Measurements from ENCODE around the gene SRR. TPM values are rescaled to one million over a fixed set of nuclear protein-coding genes. Genes with fewer than 3 reads are reported as not detected.

Gene SRR
- total RNA-seq, 4 donors from 2014 or later: 5.6 to 29.2 (median 13.4) TPM

DNA sequence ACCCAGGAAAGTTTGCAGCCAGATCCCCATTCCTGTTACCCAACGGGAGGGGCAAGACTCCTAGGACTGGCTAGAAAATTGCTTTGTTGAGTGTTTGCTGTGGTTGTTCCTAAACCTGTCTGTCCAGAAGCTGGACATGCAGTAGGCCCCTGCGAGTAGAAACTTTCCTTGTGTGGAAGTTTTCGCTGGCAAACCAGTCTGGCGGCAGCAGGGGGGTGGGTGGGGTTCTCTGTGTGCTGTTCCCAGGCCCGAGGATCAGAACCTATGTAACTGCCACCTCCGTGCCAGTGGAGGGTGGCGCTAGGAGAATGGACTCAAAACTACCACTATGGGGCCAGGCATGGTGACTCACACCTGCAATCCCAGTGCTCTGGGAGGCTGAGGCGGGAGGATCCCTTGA lies 42.7 kb downstream of the SRR start:
- TF ChIP-seq, protein P1, sequence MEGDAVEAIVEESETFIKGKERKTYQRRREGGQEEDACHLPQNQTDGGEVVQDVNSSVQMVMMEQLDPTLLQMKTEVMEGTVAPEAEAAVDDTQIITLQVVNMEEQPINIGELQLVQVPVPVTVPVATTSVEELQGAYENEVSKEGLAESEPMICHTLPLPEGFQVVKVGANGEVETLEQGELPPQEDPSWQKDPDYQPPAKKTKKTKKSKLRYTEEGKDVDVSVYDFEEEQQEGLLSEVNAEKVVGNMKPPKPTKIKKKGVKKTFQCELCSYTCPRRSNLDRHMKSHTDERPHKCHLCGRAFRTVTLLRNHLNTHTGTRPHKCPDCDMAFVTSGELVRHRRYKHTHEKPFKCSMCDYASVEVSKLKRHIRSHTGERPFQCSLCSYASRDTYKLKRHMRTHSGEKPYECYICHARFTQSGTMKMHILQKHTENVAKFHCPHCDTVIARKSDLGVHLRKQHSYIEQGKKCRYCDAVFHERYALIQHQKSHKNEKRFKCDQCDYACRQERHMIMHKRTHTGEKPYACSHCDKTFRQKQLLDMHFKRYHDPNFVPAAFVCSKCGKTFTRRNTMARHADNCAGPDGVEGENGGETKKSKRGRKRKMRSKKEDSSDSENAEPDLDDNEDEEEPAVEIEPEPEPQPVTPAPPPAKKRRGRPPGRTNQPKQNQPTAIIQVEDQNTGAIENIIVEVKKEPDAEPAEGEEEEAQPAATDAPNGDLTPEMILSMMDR (IDR thresholded peaks at IDR 0.05): no peak
- Histone ChIP-seq H3K4me1 (no peaks in the 10 kb centered on the region), H3K36me3 (no peaks in the 10 kb centered on the region), H3K27me3 (no peaks in the 10 kb centered on the region), H3K4me3 (no peak overlapping the region), H3K27ac (no peak overlapping the region), H3K9me3 (no peaks in the 10 kb centered on the region)
- DNase-seq: no peak
- intact Hi-C loops (cut with DNase I; ENCODE audit: low total_unique reads): no loop called here

DNA sequence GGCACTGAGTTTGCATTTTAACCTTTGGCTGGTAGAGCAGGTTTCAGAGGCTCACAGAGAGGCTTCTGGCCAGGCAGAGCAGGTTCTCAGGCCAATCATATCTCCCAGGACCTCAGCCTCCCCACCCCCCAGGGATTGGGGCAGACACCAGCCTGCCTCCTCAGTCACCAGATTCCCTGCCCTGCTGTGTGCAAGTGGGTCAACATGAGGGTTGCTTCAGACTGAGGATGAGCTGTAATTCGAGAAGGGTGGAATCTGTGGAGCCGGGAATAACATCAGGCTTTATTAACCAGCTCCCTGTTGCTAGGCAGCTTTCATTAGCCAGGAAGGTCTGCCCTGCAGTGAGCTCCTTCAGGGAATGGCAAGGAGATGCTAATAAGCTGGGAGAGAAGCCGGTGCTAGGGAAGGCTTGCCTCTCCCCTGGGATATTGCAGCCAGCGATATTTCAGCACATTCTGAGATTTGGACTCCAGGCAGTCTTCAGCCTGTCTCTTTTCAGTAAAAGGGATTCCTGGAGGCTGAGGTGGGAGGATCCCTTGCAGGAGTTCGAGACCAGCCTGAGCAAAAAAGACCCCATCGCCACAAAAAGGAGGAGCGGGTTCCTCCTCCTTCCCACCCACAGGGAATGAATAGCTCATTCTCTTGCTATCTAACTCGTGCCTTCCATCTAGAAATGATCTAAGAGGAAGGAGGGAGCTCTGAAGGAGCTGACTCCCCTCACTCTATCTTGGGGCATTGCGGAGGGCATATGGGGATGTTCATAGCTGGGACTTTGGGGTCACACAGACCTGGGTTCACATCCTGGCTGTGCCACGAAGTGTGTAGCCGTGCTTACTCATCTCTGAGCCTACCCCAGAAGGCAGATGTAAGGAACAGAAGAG lies 44.3 kb downstream of the SRR start:
- TF ChIP-seq, protein P1 (IDR thresholded peaks at IDR 0.05): no peak
- no peak for TF ChIP-seq POLR2A (IDR thresholded peaks at IDR 0.05)
- H3K9me3 ChIP-seq: no peaks in the 10 kb centered on the region
- intact Hi-C loops (cut with DNase I; ENCODE audit: low total_unique reads): no loop called here
- no peaks in the 10 kb centered on the region for H3K4me1 ChIP-seq
- no peak overlapping the region for H3K27ac ChIP-seq
- no peaks in the 10 kb centered on the region for H3K27me3 ChIP-seq
- H3K36me3 ChIP-seq: no peaks in the 10 kb centered on the region
- no peak for DNase-seq
- no peak overlapping the region for H3K4me3 ChIP-seq

DNA sequence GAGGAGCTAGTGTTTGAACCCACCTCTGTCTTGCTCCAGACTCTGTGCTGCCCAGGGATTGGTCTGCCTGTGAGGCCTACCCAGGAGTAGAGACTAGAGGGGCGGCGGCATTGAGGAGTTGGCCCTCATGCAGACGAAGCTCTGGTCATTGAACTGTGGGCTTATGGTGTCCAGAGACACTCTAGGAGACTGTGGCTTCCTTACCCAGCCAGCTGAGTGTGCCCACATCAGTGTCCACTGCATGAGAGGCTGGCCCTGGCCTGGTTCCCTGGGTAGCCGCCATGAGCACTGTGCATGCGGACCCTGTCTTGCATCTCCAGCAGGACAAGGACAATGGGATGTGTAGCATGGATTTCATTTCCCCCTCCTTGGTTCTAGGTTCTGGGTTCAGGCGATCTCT lies 47.5 kb downstream of the SRR start:
- Histone ChIP-seq H3K4me1 (no peaks in the 10 kb centered on the region), H3K9me3 (no peaks in the 10 kb centered on the region), H3K27me3 (no peaks in the 10 kb centered on the region), H3K36me3 (no peaks in the 10 kb centered on the region), H3K27ac (no peak overlapping the region), H3K4me3 (no peak overlapping the region)
- intact Hi-C loops (cut with DNase I; ENCODE audit: low total_unique reads): no loop called here
- TF ChIP-seq, protein P1 (IDR thresholded peaks at IDR 0.05): no peak
- no peak for TF ChIP-seq POLR2A (IDR thresholded peaks at IDR 0.05)
- DNase-seq: no peak

DNA sequence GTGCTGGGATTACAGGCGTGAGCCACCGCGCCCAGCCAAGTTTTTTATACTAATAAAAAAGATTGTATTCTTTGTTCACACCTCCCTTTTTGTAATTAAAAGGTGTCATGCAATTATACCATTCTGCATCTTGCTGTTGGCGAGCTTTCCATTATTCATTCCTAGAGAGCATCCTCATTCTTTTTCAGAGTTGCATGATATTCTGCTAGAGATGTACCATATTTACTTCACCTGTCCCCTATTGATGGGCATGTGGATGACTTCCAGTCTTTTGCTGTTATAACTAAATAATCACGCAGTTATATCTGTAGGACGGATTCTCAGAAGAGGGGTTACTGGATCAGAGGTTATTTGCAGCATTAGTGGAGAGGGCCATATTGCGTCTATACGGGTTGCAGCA lies 50.6 kb downstream of the SRR start:
- intact Hi-C loops (cut with DNase I; ENCODE audit: low total_unique reads): no loop called here
- Histone ChIP-seq H3K4me3 (no peak overlapping the region), H3K36me3 (no peaks in the 10 kb centered on the region)

DNA sequence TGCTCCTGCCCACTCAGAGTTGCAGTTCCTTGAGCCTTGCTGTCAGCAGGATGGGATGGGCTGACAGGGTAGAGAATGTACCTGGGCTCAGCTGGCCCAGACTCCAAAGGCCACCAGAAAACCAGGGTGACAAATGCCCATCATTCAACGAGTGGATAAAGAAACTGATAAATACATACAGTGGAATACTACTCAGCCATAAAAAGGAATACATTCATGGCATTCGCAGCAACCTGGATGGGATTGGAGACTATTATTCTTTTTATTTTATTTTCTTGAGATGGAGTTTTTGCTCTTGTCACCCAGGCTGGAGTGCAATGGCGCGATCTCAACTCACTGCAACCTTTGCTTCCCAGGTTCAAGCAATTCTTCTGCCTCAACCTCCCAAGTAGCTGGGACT lies 53.5 kb downstream of the SRR start:
- TF ChIP-seq, protein P1 (IDR thresholded peaks at IDR 0.05): no peak
- no peak for TF ChIP-seq POLR2A (IDR thresholded peaks at IDR 0.05)
- no peaks in the 10 kb centered on the region for H3K36me3 ChIP-seq
- no peak for DNase-seq
- no peaks in the 10 kb centered on the region for H3K27me3 ChIP-seq
- H3K27ac ChIP-seq: no peak overlapping the region
- no peaks in the 10 kb centered on the region for H3K4me1 ChIP-seq
- H3K9me3 ChIP-seq: no peaks in the 10 kb centered on the region
- intact Hi-C loops (cut with DNase I; ENCODE audit: low total_unique reads): no loop called here
- no peak overlapping the region for H3K4me3 ChIP-seq

More for the DNA sequence above, 50.6 kb downstream of the SRR start:
- no peak for DNase-seq
- Histone ChIP-seq H3K27ac (no peak overlapping the region), H3K9me3 (no peaks in the 10 kb centered on the region), H3K4me1 (no peaks in the 10 kb centered on the region), H3K27me3 (no peaks in the 10 kb centered on the region)
- no peak for TF ChIP-seq POLR2A (IDR thresholded peaks at IDR 0.05)
- TF ChIP-seq, protein P1 (IDR thresholded peaks at IDR 0.05): no peak
